K562 (cell line): Measurements from ENCODE around the gene HOXC12. TPM values are rescaled to one million over a fixed set of nuclear protein-coding genes. Genes with fewer than 3 reads are reported as not detected.

Experiments used
- ASH1L ChIP-seq: fragments of 450-650 bp; IDR thresholded peaks from 2 replicates; pipeline ENCODE4 v1.6.1; 2018; ENCODE audit warnings: borderline replicate concordance, mild to moderate bottlenecking, low read depth; ENCODE audit not compliant: partially characterized antibody
- ATF2 ChIP-seq: sonication (generic); formaldehyde crosslinking; IDR thresholded peaks from 2 replicates; pipeline ENCODE4 v1.8.1; 2022; ENCODE audit warnings: missing genetic modification reagents
- CCNT2 ChIP-seq: IDR thresholded peaks from 2 replicates; pipeline ENCODE4 v1.6.1; 2011; ENCODE audit warnings: borderline replicate concordance, low read depth, mild to moderate bottlenecking, moderate library complexity, mixed read lengths, low read length; ENCODE audit not compliant: insufficient read length; ENCODE audit errors: extremely low read depth
- CXXC5 ChIP-seq: fragments of 250-450 bp; sonication (Bioruptor Pico); IDR thresholded peaks from 2 replicates; pipeline ENCODE4 v1.8.0; 2022; ENCODE audit warnings: inconsistent platforms, mild to moderate bottlenecking, moderate library complexity
- ERF ChIP-seq: fragments of 450-650 bp; formaldehyde crosslinking; IDR thresholded peaks from 2 replicates; pipeline ENCODE4 v1.4.0; 2020; ENCODE audit warnings: mild to moderate bottlenecking, mixed read lengths
- GABPB1 ChIP-seq: sonication (generic); formaldehyde crosslinking; IDR thresholded peaks from 2 replicates; pipeline ENCODE4 v1.8.0; 2022; ENCODE audit warnings: mild to moderate bottlenecking, missing genetic modification reagents
- MLLT1 ChIP-seq, 2 experiments: fragments of 450-650 bp; IDR thresholded peaks; 2 replicates each; pipeline ENCODE4 v1.6.1; 2016
- MLX ChIP-seq, 2 experiments: fragments of 450-650 bp in 1 of 2; sonication (generic) in 1 of 2; formaldehyde crosslinking; conservative IDR thresholded peaks; 2 replicates each; pipeline versions ENCODE4 v1.4.0 to v1.8.1; 2020 to 2022; ENCODE audit warnings: mild to moderate bottlenecking in 1 of 2, missing genetic modification reagents in 1 of 2
- MNT ChIP-seq, 2 experiments: fragments of 450-650 bp; conservative IDR thresholded peaks; 2 replicates each; pipeline ENCODE4 v1.6.1; 2017; ENCODE audit warnings: mild to moderate bottlenecking in 2 of 2, moderate library complexity in 2 of 2
- NRF1 ChIP-seq, 2 experiments: fragments of 450-650 bp; IDR thresholded peaks in 1 of 2; conservative IDR thresholded peaks in 1 of 2; 2 replicates each; pipeline ENCODE4 v1.6.1; 2014; ENCODE audit warnings: mild to moderate bottlenecking in 2 of 2
- SIN3B ChIP-seq: fragments of 450-650 bp; IDR thresholded peaks from 2 replicates; pipeline ENCODE4 v1.6.1; 2017; ENCODE audit warnings: low read depth, mild to moderate bottlenecking, moderate library complexity
- TAL1 ChIP-seq: fragments of 450-650 bp; IDR thresholded peaks from 2 replicates; pipeline ENCODE4 v1.6.1; 2016; ENCODE audit warnings: mild to moderate bottlenecking
- THAP12 ChIP-seq: fragments of 250-450 bp; sonication (Bioruptor Pico); IDR thresholded peaks from 2 replicates; pipeline ENCODE4 v1.9.0; 2021; ENCODE audit warnings: mild to moderate bottlenecking, inconsistent platforms
- UBTF ChIP-seq, 2 experiments: IDR thresholded peaks; 2 replicates each; pipeline ENCODE4 v1.6.1; 2012; ENCODE audit warnings: improper control_type of control experiment in 2 of 2, low read depth in 2 of 2, low read length in 2 of 2, borderline replicate concordance in 1 of 2
- polyA plus RNA-seq, 8 experiments: library from polyadenylated mRNA; depleted of rRNA in 4 of 8; stranded (reverse) in 5 of 8; unstranded in 3 of 8; fragments of >200 nt; fragmentation: Nextera tagmentation in 2 of 8; fragmentation: Illumina TruSeq in 1 of 8; extraction: Ambion mirVana in 2 of 8; extraction: Trizol in 1 of 8; gene quantifications; 2 replicates each; pipeline versions ENCODE4 v1.2.1 to v1.2.3, GENCODE V29; 2011 to 2014; ENCODE audit warnings: inconsistent platforms in 1 of 8, missing spikeins in 1 of 8
- total RNA-seq, 7 experiments: library from RNA; depleted of rRNA in 6 of 7; stranded (reverse); fragments of >200 nt in 6 of 7; fragmentation: Illumina TruSeq in 2 of 7; extraction: Trizol in 2 of 7; gene quantifications; 2 replicates each; pipeline versions ENCODE4 v1.2.1 to v1.2.3, GENCODE V29; 2011 to 2021; ENCODE audit warnings: low replicate concordance in 1 of 7

Gene HOXC12
- total and polyA plus RNA-seq, 9 of the 15 experiments (the other 6 are each of a cell fraction or from before 2014, with no cell fraction given), result 0.04 to 0.36 (median 0.11) TPM; not detected in 1

GRCh38 chr12:53994264-53995001 lies 39.7 kb downstream of the HOXC12 start (continued):
- TF ChIP-seq THAP12 (CRISPR knock-in tag) (0 out of 2 replicates have a peak, but pooled peaks have one; percentile 46), ASH1L (no peak), ERF (CRISPR knock-in tag) (0 out of 2 replicates have a peak, but pooled peaks have one; percentile 57), TAL1 (no peak), MLX (CRISPR knock-in tag; conservative IDR thresholded peaks at IDR 0.05) (no peak), ATF2 (CRISPR knock-in tag) (no peak), NRF1 (conservative IDR thresholded peaks at IDR 0.05 in 1 of 2, IDR thresholded peaks at IDR 0.05 in 1 of 2) (peak in 1 of 2 experiments; percentile 25; a peak in 1 of 4 replicates), MLLT1 (IDR thresholded peaks at IDR 0.05) (0 out of 4 replicates have a peak, but pooled peaks of 1 of the 2 experiments have one; percentile 6), CCNT2 (peak; percentile 40), GABPB1 (CRISPR knock-in tag) (no peak), SIN3B (no peak), MNT (conservative IDR thresholded peaks at IDR 0.05) (peak in 1 of 2 experiments; percentile 38; a peak in 1 of 4 replicates), CXXC5 (CRISPR knock-in tag) (peak; percentile 68), UBTF (IDR thresholded peaks at IDR 0.05; ENCODE audit: borderline replicate concordance in 1 of 2, low read depth in 2 of 2, low read length in 2 of 2) (peak in 1 of 2 experiments; percentile 51; a peak in 1 of 4 replicates)
